NCI-H1436 (cell line): ENCODE results near the gene CACNA1D.

Experiments used
- DNase-seq: peaks from one replicate; lab custom pipeline; 2025; lab: John Stamatoyannopoulos, UW

CACNA1D gene

DNA sequence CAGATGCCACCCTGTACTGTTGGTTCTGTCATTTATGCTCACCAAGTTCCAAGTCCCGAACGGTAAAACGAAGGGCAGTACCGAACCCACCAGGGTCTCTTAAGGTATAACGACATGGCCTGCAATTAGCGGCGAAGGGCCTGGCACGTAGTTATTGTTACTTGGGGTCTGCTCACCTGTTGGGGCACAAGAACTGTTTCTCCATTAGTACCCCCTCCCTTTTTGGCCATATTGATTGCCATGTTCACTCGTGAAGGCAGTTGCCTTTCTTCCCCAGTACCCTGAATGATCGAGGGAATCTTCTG lies 352.4 kb downstream of the CACNA1D start:
- DNase-seq = no peak

DNA sequence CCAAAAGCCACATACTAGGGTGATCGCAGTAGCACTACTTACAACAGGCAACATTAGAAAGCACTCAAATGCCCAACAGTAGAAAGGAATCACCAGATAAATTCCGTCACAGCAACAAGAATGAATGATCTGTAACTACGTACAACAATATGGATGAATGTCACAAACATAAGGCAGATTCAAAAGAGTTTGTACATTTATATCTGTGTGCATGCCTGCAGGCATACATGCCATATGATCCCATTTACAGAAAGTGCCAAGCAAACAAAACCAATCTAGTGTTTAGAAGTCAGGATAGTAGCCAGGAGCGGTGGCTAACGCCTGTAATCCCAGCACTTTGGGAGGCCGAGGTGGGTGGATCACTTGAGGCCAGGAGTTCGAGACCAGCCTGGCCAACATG lies 355.5 kb downstream of the CACNA1D start:
- no peak for DNase-seq

DNA sequence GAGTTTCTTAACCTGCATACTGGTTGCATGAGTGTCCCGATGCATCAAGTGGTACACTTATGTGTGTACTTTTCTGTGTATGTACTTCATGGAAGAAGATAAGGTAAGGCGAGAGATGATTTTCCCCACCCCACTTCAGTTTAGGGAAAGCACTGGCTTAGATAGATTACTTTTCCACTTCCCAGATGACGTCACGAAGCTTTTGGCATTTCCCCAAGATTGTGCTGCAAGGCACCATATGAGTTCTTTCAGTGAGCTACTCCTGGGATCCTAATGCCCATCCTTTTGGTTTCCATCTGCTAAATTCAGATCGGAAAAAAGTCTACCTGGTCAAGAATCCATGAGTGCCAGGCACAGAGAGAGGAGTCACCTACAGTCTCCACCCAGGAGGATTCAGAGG lies 356.5 kb downstream of the CACNA1D start:
- DNase-seq = no peak

DNA sequence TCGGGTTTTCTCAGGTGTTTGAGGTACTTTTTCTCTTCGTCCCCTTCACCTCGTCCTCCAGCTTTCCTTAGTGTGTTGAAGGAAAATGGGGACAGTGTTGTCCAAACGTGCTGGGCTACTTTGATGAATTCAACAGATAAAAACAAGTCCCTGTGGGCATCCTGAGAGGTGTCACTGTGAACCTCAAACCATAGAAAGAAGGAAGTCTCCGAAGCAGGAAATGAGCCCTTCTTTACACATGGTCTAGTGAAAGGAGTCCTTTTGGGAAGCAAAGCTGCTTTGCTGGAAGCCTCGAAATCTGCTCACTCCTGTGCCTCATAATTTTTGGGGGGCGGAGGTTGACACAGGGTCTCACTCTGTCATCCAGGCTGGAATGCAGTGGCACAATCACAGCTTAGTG lies 362.6 kb downstream of the CACNA1D start:
- no peak for DNase-seq

DNA sequence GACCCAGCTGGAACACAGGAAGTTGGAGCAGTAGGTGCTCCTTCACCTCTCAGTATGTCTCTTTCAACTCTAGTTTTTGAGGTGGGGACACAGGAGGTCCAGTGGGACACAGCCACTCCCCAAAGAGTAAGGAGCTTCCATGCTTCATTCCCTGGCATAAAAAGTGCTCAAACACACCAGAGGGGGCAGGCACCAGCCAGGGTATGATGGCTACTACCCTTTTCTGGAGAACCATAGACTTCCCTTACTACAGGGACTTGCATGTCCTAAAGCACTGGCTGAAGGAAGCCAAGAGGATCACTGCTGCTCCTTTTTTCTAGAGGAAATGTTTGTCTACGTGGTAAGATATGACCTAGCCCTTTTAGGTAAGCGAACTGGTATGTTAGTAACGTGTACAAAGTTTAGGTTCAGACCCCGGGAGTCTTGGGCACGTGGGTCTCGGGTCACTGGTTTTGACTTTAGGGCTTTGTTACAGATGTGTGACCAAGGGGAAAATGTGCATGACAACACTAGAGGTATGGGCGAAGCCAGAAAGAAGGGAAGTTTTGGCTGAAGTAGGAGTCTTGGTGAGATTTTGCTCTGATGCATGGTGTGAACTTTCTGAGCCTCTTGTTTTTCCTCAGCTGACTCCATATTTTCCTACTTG lies 363.8 kb downstream of the CACNA1D start:
- DNase-seq = no peak

DNA sequence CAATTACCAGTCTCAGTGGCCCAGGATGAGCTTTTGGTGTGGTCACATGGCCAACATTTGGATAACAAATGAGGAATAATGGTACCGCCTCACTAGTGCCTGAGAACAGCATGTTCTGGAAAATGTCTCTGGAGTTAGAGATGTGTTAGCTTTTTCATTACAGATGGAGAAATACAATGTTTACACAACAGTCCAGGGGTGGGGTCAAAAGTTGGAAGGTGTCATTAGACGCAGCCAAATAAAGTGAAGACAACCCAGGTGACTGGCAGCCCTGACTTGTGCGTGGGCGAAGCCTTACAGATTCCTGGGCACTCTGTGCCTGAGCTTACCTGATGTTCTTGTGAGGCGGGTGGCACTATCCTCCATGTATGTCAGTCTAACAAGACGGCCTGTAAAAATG lies 364.8 kb downstream of the CACNA1D start:
- no peak for DNase-seq

DNA sequence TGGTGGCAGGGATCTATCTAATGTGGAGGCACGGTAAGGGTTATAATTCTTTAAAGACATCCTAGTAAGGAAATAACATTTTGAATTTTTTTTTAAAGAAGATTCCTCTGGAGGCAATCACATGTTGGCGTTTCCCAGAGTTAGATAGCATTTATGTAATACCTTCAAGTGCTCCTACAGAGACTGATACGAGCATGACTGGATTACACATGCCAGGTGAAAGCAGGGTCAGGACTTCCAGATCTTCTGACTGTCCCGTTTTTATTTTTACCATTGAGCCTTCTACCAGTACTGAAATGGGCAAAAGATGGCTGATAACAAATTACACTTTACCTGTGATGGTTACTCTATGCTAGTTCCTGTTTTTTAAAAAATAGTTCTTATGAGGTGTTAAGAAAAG lies 365.8 kb downstream of the CACNA1D start:
- DNase-seq = no peak

DNA sequence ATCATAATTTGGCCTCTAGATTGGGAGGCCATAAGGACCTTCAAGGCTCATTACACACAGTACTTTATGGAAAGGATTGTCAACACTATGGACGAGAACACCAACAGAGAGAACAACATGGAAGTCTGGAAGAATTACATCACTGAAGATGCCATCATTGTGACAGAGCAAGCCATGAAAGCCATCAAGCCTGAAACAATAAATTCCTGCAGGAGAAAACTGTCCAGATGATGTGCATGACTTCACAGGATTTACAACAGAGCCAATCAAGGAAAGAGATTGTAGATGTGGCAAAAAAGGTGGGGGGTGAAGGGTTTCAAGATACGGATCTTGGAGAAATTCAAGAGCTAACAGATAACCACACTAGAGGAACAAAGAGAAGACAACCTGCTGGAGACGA lies 367.8 kb downstream of the CACNA1D start:
- DNase-seq = no peak

DNA sequence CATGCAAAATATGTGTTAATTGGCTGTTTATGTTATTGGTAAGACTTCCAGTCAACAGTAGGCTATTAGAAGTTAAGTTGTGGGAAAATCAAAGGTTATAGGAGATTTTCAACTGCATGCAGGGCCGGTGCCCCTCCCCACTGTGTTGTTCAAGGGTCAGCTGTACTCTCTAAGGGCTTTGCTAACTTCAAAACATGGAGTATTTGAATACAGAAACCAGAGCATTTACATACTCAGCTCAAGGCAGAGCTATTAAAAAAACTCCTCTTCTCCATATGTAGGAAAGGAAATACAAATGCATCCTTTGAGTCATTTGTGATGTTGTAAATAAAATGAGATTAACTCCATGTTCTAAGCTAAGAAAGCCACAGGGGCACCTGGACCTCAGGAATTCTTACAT lies 368.7 kb downstream of the CACNA1D start:
- no peak for DNase-seq
